ENCODE data around the gene MAML2. TPM values are rescaled to one million over a fixed set of nuclear protein-coding genes. Genes with fewer than 3 reads are reported as not detected.

The MAML2 gene
- total RNA-seq, 1 donor from 2014 or later, result 3.8 TPM

DNA sequence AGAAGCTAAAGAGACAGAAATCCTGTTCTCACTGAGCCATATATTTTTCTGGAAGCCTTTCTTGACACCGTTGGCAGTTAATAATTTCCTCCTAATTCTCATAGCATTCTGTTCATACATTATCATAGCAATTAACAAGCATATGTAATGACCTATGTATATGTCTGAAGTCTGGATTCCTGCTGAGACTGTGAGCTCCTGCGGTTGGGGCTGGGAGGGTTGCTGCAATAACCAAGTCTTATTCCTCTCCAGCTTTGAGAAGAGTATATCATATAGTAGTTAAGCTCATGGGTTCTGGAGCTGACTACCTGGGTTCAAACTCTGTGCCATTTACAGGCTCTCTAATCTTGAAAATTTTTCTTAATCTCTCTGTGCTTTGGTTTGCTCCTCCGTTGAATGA is 175.2 kb downstream of the MAML2 start:
- no peaks in the 10 kb centered on the region for H3K27me3 Mint-ChIP-seq (ENCODE audit: insufficient read depth, low read depth)
- no peaks in the 10 kb centered on the region for H3K27me3 ChIP-seq
- no peak overlapping the region for H3K27ac ChIP-seq
- peaks cover 17% of the 10 kb centered on the region for H3K4me1 ChIP-seq
- H3K36me3 ChIP-seq, result no peaks in the 10 kb centered on the region
- no peaks in the 10 kb centered on the region for H3K9me3 ChIP-seq (ENCODE audit: low read depth)
- peaks cover 7% of the 10 kb centered on the region for H3K36me3 Mint-ChIP-seq
- no peak overlapping the region for H3K9ac ChIP-seq
- no peaks in the 10 kb centered on the region for H4K20me1 ChIP-seq (ENCODE audit: low read depth)
- no peak overlapping the region for H3K27ac Mint-ChIP-seq
- no peak overlapping the region for H3K4me3 Mint-ChIP-seq
- H2AFZ ChIP-seq (replicated peaks), result no peak overlapping the region
- H3K4me3 ChIP-seq, result no peak overlapping the region
- peaks cover 47% of the 10 kb centered on the region for H3K4me1 Mint-ChIP-seq
- no peaks in the 10 kb centered on the region for H3K79me2 ChIP-seq (ENCODE audit: low read depth)
- no peaks in the 10 kb centered on the region for H3K9me3 Mint-ChIP-seq
- H3F3A ChIP-seq (ENCODE audit: low read depth), result no peaks in the 10 kb centered on the region
- DNase-seq (ENCODE audit: low spot score), result no peak
- TF ChIP-seq, protein P1, sequence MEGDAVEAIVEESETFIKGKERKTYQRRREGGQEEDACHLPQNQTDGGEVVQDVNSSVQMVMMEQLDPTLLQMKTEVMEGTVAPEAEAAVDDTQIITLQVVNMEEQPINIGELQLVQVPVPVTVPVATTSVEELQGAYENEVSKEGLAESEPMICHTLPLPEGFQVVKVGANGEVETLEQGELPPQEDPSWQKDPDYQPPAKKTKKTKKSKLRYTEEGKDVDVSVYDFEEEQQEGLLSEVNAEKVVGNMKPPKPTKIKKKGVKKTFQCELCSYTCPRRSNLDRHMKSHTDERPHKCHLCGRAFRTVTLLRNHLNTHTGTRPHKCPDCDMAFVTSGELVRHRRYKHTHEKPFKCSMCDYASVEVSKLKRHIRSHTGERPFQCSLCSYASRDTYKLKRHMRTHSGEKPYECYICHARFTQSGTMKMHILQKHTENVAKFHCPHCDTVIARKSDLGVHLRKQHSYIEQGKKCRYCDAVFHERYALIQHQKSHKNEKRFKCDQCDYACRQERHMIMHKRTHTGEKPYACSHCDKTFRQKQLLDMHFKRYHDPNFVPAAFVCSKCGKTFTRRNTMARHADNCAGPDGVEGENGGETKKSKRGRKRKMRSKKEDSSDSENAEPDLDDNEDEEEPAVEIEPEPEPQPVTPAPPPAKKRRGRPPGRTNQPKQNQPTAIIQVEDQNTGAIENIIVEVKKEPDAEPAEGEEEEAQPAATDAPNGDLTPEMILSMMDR (IDR thresholded peaks at IDR 0.05), result no peak
- TF ChIP-seq EZH2 (IDR thresholded peaks at IDR 0.05) (no peak), EZH2phosphoT487 (IDR thresholded peaks at IDR 0.05) (no peak)
- peak overlapping the region; percentile 15 for H3K4me2 ChIP-seq

DNA sequence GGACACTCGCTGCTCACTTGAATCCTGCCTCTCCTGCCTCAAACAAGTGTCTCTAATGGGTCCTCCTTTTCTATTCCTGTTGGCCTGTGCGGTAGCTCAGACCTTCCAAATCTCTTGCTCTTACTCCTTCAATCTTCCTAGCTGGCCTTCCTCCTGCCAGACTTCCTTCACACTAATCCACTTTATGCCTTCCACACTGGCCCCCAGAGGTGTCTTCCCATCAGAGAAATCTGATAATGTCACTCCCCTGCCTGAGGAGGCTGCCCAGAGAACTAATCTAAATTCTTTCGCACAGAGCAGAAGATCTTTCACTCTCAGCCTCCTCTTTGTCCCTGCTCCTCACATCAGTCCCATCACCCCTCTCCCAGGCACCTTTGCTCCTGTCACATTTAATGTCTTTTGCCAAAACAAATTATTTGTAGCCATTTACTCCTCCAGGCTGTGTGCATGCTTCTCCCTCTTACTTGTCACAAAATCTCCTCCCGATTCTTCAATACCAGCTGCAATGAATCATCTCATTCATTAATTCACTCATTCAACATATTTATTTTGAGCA is 175.7 kb downstream of the MAML2 start:
- H4K20me1 ChIP-seq (ENCODE audit: low read depth), result no peaks in the 10 kb centered on the region
- H3K9me3 Mint-ChIP-seq, result no peaks in the 10 kb centered on the region
- H3K27ac ChIP-seq, result no peak overlapping the region
- no peak overlapping the region for H3K9ac ChIP-seq
- H3K27me3 Mint-ChIP-seq (ENCODE audit: insufficient read depth, low read depth), result no peaks in the 10 kb centered on the region
- H3K4me1 ChIP-seq, result peaks cover 17% of the 10 kb centered on the region
- H3K4me3 Mint-ChIP-seq, result no peak overlapping the region
- peak overlapping the region; percentile 15 for H3K4me2 ChIP-seq
- TF ChIP-seq, protein P1 (IDR thresholded peaks at IDR 0.05), result no peak
- TF ChIP-seq EZH2 (IDR thresholded peaks at IDR 0.05) (no peak), EZH2phosphoT487 (IDR thresholded peaks at IDR 0.05) (no peak)
- DNase-seq (ENCODE audit: low spot score), result peak; percentile 39
- H2AFZ ChIP-seq (replicated peaks), result no peak overlapping the region
- no peaks in the 10 kb centered on the region for H3K9me3 ChIP-seq (ENCODE audit: low read depth)
- no peaks in the 10 kb centered on the region for H3F3A ChIP-seq (ENCODE audit: low read depth)
- peaks cover 47% of the 10 kb centered on the region for H3K4me1 Mint-ChIP-seq
- peak overlapping the region; percentile 16 for H3K27ac Mint-ChIP-seq
- no peaks in the 10 kb centered on the region for H3K79me2 ChIP-seq (ENCODE audit: low read depth)
- H3K4me3 ChIP-seq, result no peak overlapping the region
- no peaks in the 10 kb centered on the region for H3K36me3 ChIP-seq
- H3K27me3 ChIP-seq, result no peaks in the 10 kb centered on the region
- peaks cover 6% of the 10 kb centered on the region for H3K36me3 Mint-ChIP-seq

DNA sequence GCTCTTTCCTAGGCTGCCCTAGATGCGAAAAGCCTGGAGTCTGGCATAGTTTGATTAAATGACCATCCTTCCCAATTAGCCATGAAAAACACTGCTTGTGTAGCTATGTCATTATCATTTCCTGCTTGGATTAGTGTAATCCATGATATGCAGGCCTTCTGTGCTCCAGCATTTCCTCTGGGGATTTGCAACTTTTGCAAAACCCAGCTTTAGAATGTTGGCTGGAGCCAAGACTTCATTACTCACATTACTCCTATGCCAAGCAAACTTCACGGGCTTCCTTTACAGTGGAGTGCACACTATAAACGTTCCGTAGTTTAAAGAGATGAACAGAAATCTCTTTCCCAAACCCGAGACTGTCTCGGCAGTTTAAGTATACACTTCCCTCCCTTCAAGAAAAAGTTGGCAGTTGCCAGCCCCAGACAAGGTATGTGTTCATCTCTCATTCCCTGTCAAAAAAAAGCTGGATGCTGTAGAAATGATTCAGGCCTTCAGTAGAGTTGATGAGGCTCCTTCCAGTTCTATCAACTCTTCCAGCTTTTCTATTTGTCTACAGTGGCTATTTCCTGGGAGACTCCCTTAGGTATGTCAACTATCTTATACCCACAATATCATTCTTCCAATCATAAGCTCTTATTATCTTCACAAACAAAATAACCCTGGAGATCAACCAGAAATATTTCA is 180.0 kb downstream of the MAML2 start:
- peaks cover 5% of the 10 kb centered on the region for H3K9me3 Mint-ChIP-seq
- H3K27me3 Mint-ChIP-seq (ENCODE audit: insufficient read depth, low read depth), result no peaks in the 10 kb centered on the region
- no peak for TF ChIP-seq EZH2phosphoT487 (IDR thresholded peaks at IDR 0.05)
- TF ChIP-seq, protein P1 (IDR thresholded peaks at IDR 0.05), result no peak
- TF ChIP-seq EZH2 (IDR thresholded peaks at IDR 0.05), result no peak
- H2AFZ ChIP-seq (replicated peaks), result no peak overlapping the region
- H4K20me1 ChIP-seq (ENCODE audit: low read depth), result no peaks in the 10 kb centered on the region
- H3K4me1 ChIP-seq, result peaks cover 17% of the 10 kb centered on the region
- peaks cover 11% of the 10 kb centered on the region for H3K36me3 Mint-ChIP-seq
- no peaks in the 10 kb centered on the region for H3F3A ChIP-seq (ENCODE audit: low read depth)
- no peak overlapping the region for H3K4me3 ChIP-seq
- no peak overlapping the region for H3K4me3 Mint-ChIP-seq
- no peak overlapping the region for H3K9ac ChIP-seq
- no peaks in the 10 kb centered on the region for H3K36me3 ChIP-seq
- no peak overlapping the region for H3K4me2 ChIP-seq
- H3K27ac Mint-ChIP-seq, result no peak overlapping the region
- no peaks in the 10 kb centered on the region for H3K27me3 ChIP-seq
- no peaks in the 10 kb centered on the region for H3K9me3 ChIP-seq (ENCODE audit: low read depth)
- H3K79me2 ChIP-seq (ENCODE audit: low read depth), result no peaks in the 10 kb centered on the region
- DNase-seq (ENCODE audit: low spot score), result no peak
- no peak overlapping the region for H3K27ac ChIP-seq
- peaks cover 56% of the 10 kb centered on the region for H3K4me1 Mint-ChIP-seq

Measured in neural progenitor cell (in vitro differentiated cells).